Thoracic aorta (tissue), 2 donors: ENCODE results near the gene MYL5. TPM values are rescaled to one million over a fixed set of nuclear protein-coding genes. Genes with fewer than 3 reads are reported as not detected.
A peak's percentile ranks its signal among the peaks of the same experiment; 100 is the strongest.

ENCODE experiments used
- ATAC-seq: fragments of 150-250 bp; one replicate; pipeline ENCODE4 v1.8.0; 2017; ENCODE audit warnings: low read depth; ENCODE audit not compliant: insufficient number of reproducible peaks, low FRiP score
- DNase-seq: peaks from one replicate; pipeline ENCODE4 v3.0.0-alpha.2; 2020; ENCODE audit warnings: low spot score
- H3K27ac ChIP-seq, 2 donors: fragments of 200-600 bp; sonication (generic); 1 replicate in 1 of 2; 2 replicates in 1 of 2; pipeline ENCODE4 v1.5.1; 2016; ENCODE audit warnings: mild to moderate bottlenecking in 2 of 2, moderate library complexity in 2 of 2
- H3K27me3 ChIP-seq: fragments of 200-600 bp; sonication (generic); replicated peaks from 2 replicates; pipeline ENCODE4 v1.6.0; 2016; ENCODE audit warnings: mild to moderate bottlenecking; ENCODE audit not compliant: insufficient read depth
- H3K36me3 ChIP-seq: fragments of 200-600 bp; sonication (generic); one replicate; pipeline ENCODE4 v1.5.1; 2016
- H3K4me1 ChIP-seq, 2 donors: fragments of 200-600 bp; sonication (generic); 1 replicate in 1 of 2; 2 replicates in 1 of 2; pipeline versions ENCODE4 v1.5.1 to v1.6.0; 2016; ENCODE audit warnings: low read depth in 2 of 2, mild to moderate bottlenecking in 1 of 2; ENCODE audit not compliant: control insufficient read depth in 1 of 2
- H3K4me3 ChIP-seq: fragments of 200-600 bp; sonication (generic); 2 replicates; pipeline ENCODE4 v1.5.1; 2016; ENCODE audit warnings: mild to moderate bottlenecking
- H3K9me3 ChIP-seq: fragments of 200-600 bp; sonication (generic); 2 replicates; pipeline ENCODE4 v1.5.1; 2016
- CTCF ChIP-seq: fragments of 200-600 bp; sonication (generic); IDR thresholded peaks from one replicate; pipeline ENCODE4 v1.5.1; 2019; ENCODE audit warnings: antibody characterized with exemption
- total RNA-seq, 2 donors: library from RNA; depleted of rRNA; stranded (reverse); fragments of >200 nt; gene quantifications; one replicate each; pipeline versions ENCODE4 v1.1.0 to v1.2.3, GENCODE V29; 2016

MYL5 gene
- total RNA-seq, 2 donors from 2014 or later, result 3.8 to 4.9 TPM

- Histone ChIP-seq H3K4me1 (no peaks in the 10 kb centered on the region), H3K9me3 (no peaks in the 10 kb centered on the region), H3K27me3 (no peaks in the 10 kb centered on the region), H3K4me3 (no peak overlapping the region), H3K27ac (no peak overlapping the region), H3K36me3 (no peaks in the 10 kb centered on the region)
- no peak for TF ChIP-seq CTCF
- no peak for DNase-seq
- no peak for ATAC-seq
Observed at GRCh38 chr4:661231-661630, 13.1 kb upstream of the MYL5 start.

GRCh38 chr4:661881-662761 is 12.2 kb upstream of the MYL5 start:
- Histone ChIP-seq H3K36me3 (no peaks in the 10 kb centered on the region), H3K9me3 (no peaks in the 10 kb centered on the region), H3K4me1 (no peaks in the 10 kb centered on the region), H3K27me3 (no peaks in the 10 kb centered on the region), H3K4me3 (no peak overlapping the region), H3K27ac (no peak overlapping the region)
- no peak for ATAC-seq
- TF ChIP-seq CTCF, result no peak
- no peak for DNase-seq

GRCh38 chr4:663046-663437 is 11.3 kb upstream of the MYL5 start:
- Histone ChIP-seq H3K36me3 (no peaks in the 10 kb centered on the region), H3K27me3 (no peaks in the 10 kb centered on the region), H3K4me1 (no peaks in the 10 kb centered on the region), H3K27ac (no peak overlapping the region), H3K9me3 (no peaks in the 10 kb centered on the region), H3K4me3 (peak overlapping the region; percentile 80)
- ATAC-seq, result no peak
- no peak for DNase-seq
- no peak for TF ChIP-seq CTCF

- H3K27ac ChIP-seq, result no peak overlapping the region
- no peaks in the 10 kb centered on the region for H3K27me3 ChIP-seq
- H3K36me3 ChIP-seq, result no peaks in the 10 kb centered on the region
- peak overlapping the region; percentile 80 for H3K4me3 ChIP-seq
- DNase-seq (no peak), ATAC-seq (no peak)
- H3K4me1 ChIP-seq, result no peaks in the 10 kb centered on the region
- no peaks in the 10 kb centered on the region for H3K9me3 ChIP-seq
- no peak for TF ChIP-seq CTCF
Observed at GRCh38 chr4:663438-664428, 10.6 kb upstream of the MYL5 start.

GRCh38 chr4:664713-665231 is 9.6 kb upstream of the MYL5 start:
- Histone ChIP-seq H3K4me1 (no peaks in the 10 kb centered on the region), H3K4me3 (no peak overlapping the region), H3K36me3 (no peaks in the 10 kb centered on the region), H3K27ac (no peak overlapping the region), H3K9me3 (no peaks in the 10 kb centered on the region), H3K27me3 (no peaks in the 10 kb centered on the region)
- no peak for TF ChIP-seq CTCF
- DNase-seq, result no peak
- ATAC-seq, result no peak
